Measurements from ENCODE around the gene XAGE3.
"Not testable (repeated sequence)": the region's sequence is repeated elsewhere in the genome, so short reads cannot be mapped to it uniquely, and the experiment has no call there.

XAGE3 gene

GRCh38 chrX:52867610-52868348 is at the start of gene XAGE3:
Gene XAGE3 (minus strand): TSS chrX:52868083. CDS start chrX:52867133, 950 bp downstream.
- DNase-seq (ENCODE audit: insufficient read length, low spot score) (no peak), FAIRE-seq (no peak)
- TF ChIP-seq POLR2A (IDR thresholded peaks at IDR 0.05; ENCODE audit: low read depth, low read length), result no peak

- not testable (repeated sequence) for FAIRE-seq; DNase-seq (ENCODE audit: insufficient read length, low spot score)
These were observed 46.8 kb upstream of the XAGE3 start for GRCh38 chrX:52914704-52915103.

GRCh38 chrX:52913681-52914080 is 45.8 kb upstream of the XAGE3 start:
- FAIRE-seq; DNase-seq (ENCODE audit: insufficient read length, low spot score): not testable (repeated sequence)

GRCh38 chrX:52909313-52909969 is 41.6 kb upstream of the XAGE3 start:
- DNase-seq (ENCODE audit: insufficient read length, low spot score); FAIRE-seq: not testable (repeated sequence)

GRCh38 chrX:52907900-52908299 is 40.0 kb upstream of the XAGE3 start:
- FAIRE-seq, result not testable (repeated sequence)

GRCh38 chrX:52907137-52907536 is 39.3 kb upstream of the XAGE3 start:
- not testable (repeated sequence) for FAIRE-seq; DNase-seq (ENCODE audit: insufficient read length, low spot score)

More at GRCh38 chrX:52907900-52908299, 40.0 kb upstream of the XAGE3 start:
- DNase-seq (ENCODE audit: insufficient read length, low spot score), result not testable (repeated sequence)

- FAIRE-seq, result not testable (repeated sequence)
These were observed 38.2 kb upstream of the XAGE3 start for GRCh38 chrX:52906072-52906471.

GRCh38 chrX:52905531-52905930 is 37.6 kb upstream of the XAGE3 start:
- not testable (repeated sequence) for FAIRE-seq; DNase-seq (ENCODE audit: insufficient read length, low spot score)

More at GRCh38 chrX:52906072-52906471, 38.2 kb upstream of the XAGE3 start:
- not testable (repeated sequence) for DNase-seq (ENCODE audit: insufficient read length, low spot score)

GRCh38 chrX:52896855-52897709 is 29.2 kb upstream of the XAGE3 start, which contains the start of gene FAM156B:
Gene FAM156B (plus strand): TSS chrX:52897330. CDS start chrX:52907226, 9,896 bp downstream.
- not testable (repeated sequence) for FAIRE-seq

GRCh38 chrX:52896438-52896837 is 28.6 kb upstream of the XAGE3 start:
- not testable (repeated sequence) for FAIRE-seq; DNase-seq (ENCODE audit: insufficient read length, low spot score)

More at GRCh38 chrX:52896855-52897709, 29.2 kb upstream of the XAGE3 start, which contains the start of gene FAM156B:
- DNase-seq (ENCODE audit: insufficient read length, low spot score), result not testable (repeated sequence)

- DNase-seq (ENCODE audit: insufficient read length, low spot score); FAIRE-seq: not testable (repeated sequence)
These were observed 20.2 kb upstream of the XAGE3 start for GRCh38 chrX:52888090-52888489.

GRCh38 chrX:52887459-52887858 is 19.6 kb upstream of the XAGE3 start:
- not testable (repeated sequence) for DNase-seq (ENCODE audit: insufficient read length, low spot score); FAIRE-seq

GRCh38 chrX:52876386-52876785 is 8.5 kb upstream of the XAGE3 start:
- not testable (repeated sequence) for DNase-seq (ENCODE audit: insufficient read length, low spot score); FAIRE-seq

GRCh38 chrX:52875436-52875835 is 7.6 kb upstream of the XAGE3 start:
- DNase-seq (ENCODE audit: insufficient read length, low spot score); FAIRE-seq: not testable (repeated sequence)

GRCh38 chrX:52874661-52875060 is 6.8 kb upstream of the XAGE3 start:
- TF ChIP-seq POLR2A (IDR thresholded peaks at IDR 0.05; ENCODE audit: low read depth, low read length), result no peak
- no peak for DNase-seq (ENCODE audit: insufficient read length, low spot score)
- no peak for FAIRE-seq

GRCh38 chrX:52873825-52874224 is 5.9 kb upstream of the XAGE3 start:
- FAIRE-seq; DNase-seq (ENCODE audit: insufficient read length, low spot score): not testable (repeated sequence)

All from H54 (cell line).